SU-DHL-6 (cell line): ENCODE data around the gene SLC7A5.

ENCODE experiments used
- EZH2phosphoT487 ChIP-seq: fragments of 200-600 bp; sonication (generic), shearing (Covaris generic); conservative IDR thresholded peaks from 2 replicates; pipeline ENCODE4 v1.6.1; 2018; ENCODE audit warnings: mild to moderate bottlenecking, antibody characterized with exemption, low read length, moderate library complexity, mixed read lengths
- TF ChIP-seq, protein P1 (sequence below): fragments of 200-600 bp; sonication (generic); IDR thresholded peaks from one replicate; pipeline ENCODE4 v1.5.1; 2017; ENCODE audit warnings: antibody characterized with exemption, mild to moderate bottlenecking, low read length, moderate library complexity; ENCODE audit not compliant: insufficient read depth, poor library complexity, severe bottlenecking

DNA sequence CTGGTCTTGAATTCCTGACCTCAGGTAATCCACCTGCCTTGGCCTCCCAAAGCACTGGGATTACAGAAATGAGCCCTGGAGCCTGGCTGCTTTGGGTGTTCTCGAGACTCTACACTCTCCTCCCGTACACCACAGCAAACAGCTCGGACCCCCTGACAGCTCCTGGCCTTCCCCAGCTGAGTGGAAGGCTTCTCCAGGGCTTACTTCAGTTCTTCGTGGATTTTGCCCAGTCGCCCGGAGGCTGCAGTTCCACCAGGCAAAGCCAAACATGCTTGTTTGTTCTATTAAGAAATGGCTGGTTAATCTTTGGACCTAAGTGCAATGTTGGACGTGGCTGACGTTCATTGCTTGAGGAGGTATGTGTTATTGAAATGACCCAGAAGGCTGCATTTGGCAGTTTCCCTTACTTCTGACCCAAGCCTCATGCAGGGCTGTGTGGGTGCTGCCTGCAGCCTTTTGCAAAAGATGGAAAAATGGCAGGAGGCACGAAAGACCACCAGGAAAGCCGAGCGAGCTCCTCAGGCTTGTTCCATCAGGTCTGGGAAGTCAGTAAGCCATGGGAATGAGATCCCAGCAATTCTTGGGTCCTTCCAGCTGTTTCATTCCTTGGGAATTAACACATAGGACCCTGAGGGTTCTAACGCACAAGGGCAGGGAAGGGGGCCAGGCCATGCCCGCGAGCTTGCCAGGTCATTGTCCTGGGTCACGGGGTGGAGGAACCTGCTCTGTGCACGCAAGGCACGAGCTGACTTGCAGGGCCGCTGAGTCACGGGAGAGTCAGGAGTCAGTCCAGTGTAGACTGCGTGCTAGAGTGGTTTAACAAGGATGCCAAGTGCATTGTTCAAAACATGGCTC lies 79.6 kb downstream of the SLC7A5 start:
- TF ChIP-seq, protein P1, sequence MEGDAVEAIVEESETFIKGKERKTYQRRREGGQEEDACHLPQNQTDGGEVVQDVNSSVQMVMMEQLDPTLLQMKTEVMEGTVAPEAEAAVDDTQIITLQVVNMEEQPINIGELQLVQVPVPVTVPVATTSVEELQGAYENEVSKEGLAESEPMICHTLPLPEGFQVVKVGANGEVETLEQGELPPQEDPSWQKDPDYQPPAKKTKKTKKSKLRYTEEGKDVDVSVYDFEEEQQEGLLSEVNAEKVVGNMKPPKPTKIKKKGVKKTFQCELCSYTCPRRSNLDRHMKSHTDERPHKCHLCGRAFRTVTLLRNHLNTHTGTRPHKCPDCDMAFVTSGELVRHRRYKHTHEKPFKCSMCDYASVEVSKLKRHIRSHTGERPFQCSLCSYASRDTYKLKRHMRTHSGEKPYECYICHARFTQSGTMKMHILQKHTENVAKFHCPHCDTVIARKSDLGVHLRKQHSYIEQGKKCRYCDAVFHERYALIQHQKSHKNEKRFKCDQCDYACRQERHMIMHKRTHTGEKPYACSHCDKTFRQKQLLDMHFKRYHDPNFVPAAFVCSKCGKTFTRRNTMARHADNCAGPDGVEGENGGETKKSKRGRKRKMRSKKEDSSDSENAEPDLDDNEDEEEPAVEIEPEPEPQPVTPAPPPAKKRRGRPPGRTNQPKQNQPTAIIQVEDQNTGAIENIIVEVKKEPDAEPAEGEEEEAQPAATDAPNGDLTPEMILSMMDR: no peak
- TF ChIP-seq EZH2phosphoT487: no peak
